HG03039 (cell line): ENCODE results near the gene NTF4.
"Not testable (repeated sequence)": the region's sequence is repeated elsewhere in the genome, so short reads cannot be mapped to it uniquely, and the experiment has no call there.

Experiments used
- ATAC-seq: cut with Tn5 transposase; IDR thresholded peaks from one replicate; pipeline ENCODE4 v1.9.1; 2021; ENCODE audit warnings: mild to moderate bottlenecking, moderate library complexity; ENCODE audit not compliant: unreplicated experiment

The NTF4 gene

GRCh38 chr19:49024233-49024632 is 40.4 kb downstream of the NTF4 start, which contains the start of gene CGB3:
CGB3 (minus strand) TSS chr19:49024333; CDS start chr19:49023971, 362 bp downstream.
- ATAC-seq = not testable (repeated sequence)

- no peak for ATAC-seq
These were observed 42.5 kb downstream of the NTF4 start for GRCh38 chr19:49022116-49022515.

- no peak for ATAC-seq
These were observed 43.4 kb downstream of the NTF4 start for GRCh38 chr19:49020931-49021895.

GRCh38 chr19:49020342-49020741 is 44.3 kb downstream of the NTF4 start:
- no peak for ATAC-seq

GRCh38 chr19:49019242-49019932 is 45.2 kb downstream of the NTF4 start:
- ATAC-seq = no peak

GRCh38 chr19:49018388-49019241 is 46.0 kb downstream of the NTF4 start:
- ATAC-seq = not testable (repeated sequence)

GRCh38 chr19:49017666-49018351 is 46.8 kb downstream of the NTF4 start:
- ATAC-seq = no peak

- ATAC-seq = no peak
These were observed 47.5 kb downstream of the NTF4 start, which contains the start of gene LHB for GRCh38 chr19:49017041-49017665. LHB (minus strand) TSS chr19:49017091; CDS start chr19:49017081, 10 bp downstream.

GRCh38 chr19:49016067-49016839 is 48.4 kb downstream of the NTF4 start:
- no peak for ATAC-seq

- ATAC-seq = no peak
These were observed 49.8 kb downstream of the NTF4 start for GRCh38 chr19:49014870-49015255.

- no peak for ATAC-seq
These were observed 50.3 kb downstream of the NTF4 start for GRCh38 chr19:49014123-49014869.

- no peak for ATAC-seq
These were observed 53.4 kb downstream of the NTF4 start for GRCh38 chr19:49011194-49011593.
